Esophagus muscularis mucosa (tissue), 4 donors: ENCODE data around the gene PTPN1. TPM values are rescaled to one million over a fixed set of nuclear protein-coding genes. Genes with fewer than 3 reads are reported as not detected.

Source experiments
- DNase-seq: peaks from one replicate; pipeline ENCODE4 v3.0.0-alpha.2; 2017; ENCODE audit errors: extremely low spot score
- H3K27ac ChIP-seq, 4 donors: fragments of 200-600 bp; sonication (generic); replicated peaks in 1 of 4; 1 replicate in 3 of 4; 2 replicates in 1 of 4; pipeline ENCODE4 v1.5.1; 2016 to 2019; ENCODE audit warnings: mild to moderate bottlenecking in 1 of 4
- H3K27me3 ChIP-seq, 4 donors: fragments of 200-600 bp; sonication (generic); one replicate each; pipeline versions ENCODE4 v1.5.1 to v1.6.0; 2016 to 2019
- H3K36me3 ChIP-seq, 4 donors: fragments of 200-600 bp; sonication (generic); one replicate each; pipeline ENCODE4 v1.5.1; 2016 to 2019
- H3K4me1 ChIP-seq, 4 donors: fragments of 200-600 bp; sonication (generic); one replicate each; pipeline ENCODE4 v1.5.1; 2016 to 2019
- H3K4me3 ChIP-seq, 4 donors: fragments of 200-600 bp; sonication (generic); 1 replicate in 2 of 4; 2 replicates in 2 of 4; pipeline ENCODE4 v1.5.1; 2016 to 2019; ENCODE audit warnings: mild to moderate bottlenecking in 4 of 4, moderate library complexity in 1 of 4
- H3K9me3 ChIP-seq, 4 donors: fragments of 200-600 bp; sonication (generic); 1 replicate in 3 of 4; 2 replicates in 1 of 4; pipeline ENCODE4 v1.5.1; 2016 to 2019
- CTCF ChIP-seq, 3 experiments: fragments of 200-600 bp in 2 of 3; fragments of 450-650 bp in 1 of 3; sonication (generic) in 2 of 3; IDR thresholded peaks; one replicate each; pipeline ENCODE4 v1.5.1; 2017 to 2019; ENCODE audit warnings: antibody characterized with exemption in 3 of 3, mild to moderate bottlenecking in 2 of 3, moderate library complexity in 1 of 3
- EP300 ChIP-seq: sonication (generic); formaldehyde crosslinking; IDR thresholded peaks from one replicate; pipeline ENCODE4 v1.6.1; 2017; ENCODE audit warnings: antibody characterized with exemption
- POLR2A ChIP-seq: fragments of 450-650 bp; IDR thresholded peaks from one replicate; pipeline ENCODE4 v1.6.1; 2017; ENCODE audit warnings: antibody characterized with exemption, moderate library complexity, mild to moderate bottlenecking, low read depth
- POLR2AphosphoS5 ChIP-seq, 2 donors: sonication (generic); formaldehyde crosslinking; IDR thresholded peaks; one replicate each; pipeline ENCODE4 v1.6.1; 2017; ENCODE audit warnings: antibody characterized with exemption in 2 of 2
- WGBS: methylation state at CpG from one replicate; pipeline ENCODE4 v1.1.5; 2018; 5-methylcytosine and 5-hydroxymethylcytosine counted together
- intact Hi-C: fragments of 100-400 bp; cut with DNase I; formaldehyde crosslinking; loops from one replicate; pipeline ENCODE4 v1.15.1; 2023
- total RNA-seq, 4 donors: library from RNA; depleted of rRNA; stranded (reverse); fragments of >200 nt; gene quantifications; one replicate each; pipeline versions ENCODE4 v1.1.0 to v1.2.1, GENCODE V29; 2016

The PTPN1 gene
- total RNA-seq, 4 donors from 2014 or later: 21.2 to 49.0 (median 41.0) TPM

GRCh38 chr20:50554694-50555579, 44.8 kb downstream of the PTPN1 start:
- WGBS: 98% methylated on average over 4 of the region's 4 CpGs
- intact Hi-C loops: no loop called here
- H3K27me3 ChIP-seq: no peaks in the 10 kb centered on the region

GRCh38 chr20:50555662-50556061, 45.5 kb downstream of the PTPN1 start:
- H3K27me3 ChIP-seq: no peaks in the 10 kb centered on the region
- WGBS: 87% methylated on average over 5 of the region's 5 CpGs

More at GRCh38 chr20:50554694-50555579, 44.8 kb downstream of the PTPN1 start:
- peaks cover 8 to 26% (median 22%) of the 10 kb centered on the region in 4 donors for H3K4me1 ChIP-seq
- no peak overlapping the region for H3K27ac ChIP-seq
- DNase-seq: no peak
- H3K4me3 ChIP-seq: no peak overlapping the region
- no peak for TF ChIP-seq EP300
- no peak for TF ChIP-seq CTCF (IDR thresholded peaks at IDR 0.05)
- no peak for TF ChIP-seq POLR2A
- no peak for TF ChIP-seq POLR2AphosphoS5 (IDR thresholded peaks at IDR 0.05)
- H3K9me3 ChIP-seq: no peaks in the 10 kb centered on the region
- H3K36me3 ChIP-seq: no peaks in the 10 kb centered on the region

GRCh38 chr20:50557549-50558134, 47.5 kb downstream of the PTPN1 start:
- Histone ChIP-seq H3K4me1 (peaks cover 15 to 43% (median 36%) of the 10 kb centered on the region in 4 donors), H3K4me3 (no peak overlapping the region), H3K27ac (no peak overlapping the region), H3K27me3 (no peaks in the 10 kb centered on the region), H3K36me3 (peaks cover 0 to 19% (median 9%) of the 10 kb centered on the region in 4 donors), H3K9me3 (no peaks in the 10 kb centered on the region)
- TF ChIP-seq CTCF (IDR thresholded peaks at IDR 0.05) (no peak), POLR2A (no peak), EP300 (no peak), POLR2AphosphoS5 (IDR thresholded peaks at IDR 0.05) (no peak)
- DNase-seq: no peak
- WGBS: 95% methylated on average over 11 of the region's 11 CpGs
- intact Hi-C loops: no loop called here

More at GRCh38 chr20:50555662-50556061, 45.5 kb downstream of the PTPN1 start:
- no peak for DNase-seq
- peaks cover 4 to 32% (median 24%) of the 10 kb centered on the region in 4 donors for H3K4me1 ChIP-seq
- no peaks in the 10 kb centered on the region for H3K36me3 ChIP-seq
- intact Hi-C loops: no loop called here
- H3K4me3 ChIP-seq: no peak overlapping the region
- no peak for TF ChIP-seq POLR2AphosphoS5 (IDR thresholded peaks at IDR 0.05)
- TF ChIP-seq CTCF (IDR thresholded peaks at IDR 0.05): no peak
- no peak for TF ChIP-seq POLR2A
- TF ChIP-seq EP300: no peak
- no peak overlapping the region for H3K27ac ChIP-seq
- H3K9me3 ChIP-seq: no peaks in the 10 kb centered on the region

GRCh38 chr20:50558483-50558925, 48.3 kb downstream of the PTPN1 start:
- H3K27ac ChIP-seq: no peak overlapping the region
- TF ChIP-seq CTCF (IDR thresholded peaks at IDR 0.05) (no peak), POLR2A (no peak), EP300 (no peak), POLR2AphosphoS5 (IDR thresholded peaks at IDR 0.05) (no peak)
- WGBS: 64% methylated on average over 4 of the region's 4 CpGs
- intact Hi-C loops: no loop called here
- no peak for DNase-seq
- no peak overlapping the region for H3K4me3 ChIP-seq
- peaks cover 24 to 52% (median 41%) of the 10 kb centered on the region in 4 donors for H3K4me1 ChIP-seq
- peaks cover 0 to 25% (median 10%) of the 10 kb centered on the region in 4 donors for H3K36me3 ChIP-seq
- H3K27me3 ChIP-seq: no peaks in the 10 kb centered on the region
- H3K9me3 ChIP-seq: no peaks in the 10 kb centered on the region
